GF-D8 (cell line): Measurements from ENCODE around the gene HTR2A.

Source experiments
- DNase-seq: peaks from one replicate; lab custom pipeline; 2025; lab: John Stamatoyannopoulos, UW

The HTR2A gene

GRCh38 chr13:46868091-46868490 lies 28.8 kb downstream of the HTR2A start:
- DNase-seq = no peak

- DNase-seq = peak; percentile 95
These were observed 30.7 kb downstream of the HTR2A start for GRCh38 chr13:46866150-46866549.

- DNase-seq = no peak
These were observed 31.9 kb downstream of the HTR2A start for GRCh38 chr13:46864941-46865340.

- DNase-seq = no peak
These were observed 34.9 kb downstream of the HTR2A start for GRCh38 chr13:46861959-46862358.

- no peak for DNase-seq
These were observed 36.1 kb downstream of the HTR2A start for GRCh38 chr13:46860722-46861121.

- DNase-seq = no peak
These were observed 38.1 kb downstream of the HTR2A start for GRCh38 chr13:46858776-46859175.

GRCh38 chr13:46858163-46858562 lies 38.7 kb downstream of the HTR2A start:
- DNase-seq = no peak

- DNase-seq = no peak
These were observed 41.2 kb downstream of the HTR2A start for GRCh38 chr13:46855664-46856063.

- no peak for DNase-seq
These were observed 41.7 kb downstream of the HTR2A start for GRCh38 chr13:46855166-46855565.

- no peak for DNase-seq
These were observed 44.7 kb downstream of the HTR2A start for GRCh38 chr13:46852168-46852567.

- DNase-seq = no peak
These were observed 46.6 kb downstream of the HTR2A start for GRCh38 chr13:46850214-46850613.

- DNase-seq = no peak
These were observed 50.1 kb downstream of the HTR2A start for GRCh38 chr13:46846726-46847125.

- no peak for DNase-seq
These were observed 51.7 kb downstream of the HTR2A start for GRCh38 chr13:46845146-46845545.

GRCh38 chr13:46844431-46844830 lies 52.4 kb downstream of the HTR2A start:
- no peak for DNase-seq

GRCh38 chr13:46839399-46839798 lies 57.5 kb downstream of the HTR2A start:
- DNase-seq = no peak

GRCh38 chr13:46834657-46835056 lies 62.2 kb downstream of the HTR2A start:
- DNase-seq = no peak

- no peak for DNase-seq
These were observed 65.2 kb downstream of the HTR2A start for GRCh38 chr13:46831588-46832194.

- no peak for DNase-seq
These were observed 66.3 kb downstream of the HTR2A start for GRCh38 chr13:46830405-46831005.

GRCh38 chr13:46822551-46822950 lies 74.3 kb downstream of the HTR2A start:
- no peak for DNase-seq

GRCh38 chr13:46817838-46818476 lies 78.9 kb downstream of the HTR2A start:
- DNase-seq = no peak

- no peak for DNase-seq
These were observed 79.8 kb downstream of the HTR2A start for GRCh38 chr13:46817095-46817494.

GRCh38 chr13:46816371-46816770 lies 80.5 kb downstream of the HTR2A start:
- no peak for DNase-seq

- no peak for DNase-seq
These were observed 84.5 kb downstream of the HTR2A start for GRCh38 chr13:46812301-46812797.
